Body of pancreas (tissue), 4 donors: Measurements from ENCODE around the gene TSPAN10. TPM values are rescaled to one million over a fixed set of nuclear protein-coding genes. Genes with fewer than 3 reads are reported as not detected.
A peak's percentile ranks its signal among the peaks of the same experiment; 100 is the strongest.

ENCODE experiments used
- ATAC-seq: fragments of 150-250 bp; one replicate; pipeline ENCODE4 v1.9.1; 2016
- DNase-seq, 4 donors: peaks; one replicate each; pipeline ENCODE4 v3.0.0-alpha.2; 2019
- H3K27ac ChIP-seq, 4 donors: fragments of 200-600 bp; sonication (generic); 1 replicate in 3 of 4; 2 replicates in 1 of 4; pipeline versions ENCODE4 v1.5.1 to v1.6.1; 2016 to 2019; ENCODE audit warnings: mild to moderate bottlenecking in 1 of 4, mixed read lengths in 1 of 4, moderate library complexity in 1 of 4
- H3K27me3 ChIP-seq, 2 donors: fragments of 200-600 bp; sonication (generic); one replicate each; pipeline ENCODE4 v1.6.0; 2016; ENCODE audit warnings: mild to moderate bottlenecking in 1 of 2
- H3K36me3 ChIP-seq, 2 donors: fragments of 200-600 bp; sonication (generic); replicated peaks in 1 of 2; 2 replicates each; pipeline ENCODE4 v1.5.1; 2016; ENCODE audit warnings: low read depth in 2 of 2; ENCODE audit not compliant: insufficient read depth in 1 of 2
- H3K4me1 ChIP-seq: fragments of 200-600 bp; sonication (generic); one replicate; pipeline ENCODE4 v1.6.0; 2016
- H3K4me3 ChIP-seq, 2 donors: fragments of 200-600 bp; sonication (generic); 1 replicate in 1 of 2; 2 replicates in 1 of 2; pipeline ENCODE4 v1.5.1; 2016 to 2019
- H3K9me3 ChIP-seq, 3 donors: fragments of 200-600 bp; sonication (generic); 1 replicate in 2 of 3; 2 replicates in 1 of 3; pipeline ENCODE4 v1.5.1; 2016
- CTCF ChIP-seq, 7 experiments: fragments of 450-650 bp in 4 of 7; fragments of 200-600 bp in 3 of 7; sonication (generic) in 3 of 7; IDR thresholded peaks; one replicate each; pipeline ENCODE4 v1.5.1; 2016 to 2019; ENCODE audit warnings: antibody characterized with exemption in 7 of 7
- POLR2A ChIP-seq, 3 donors: fragments of 450-650 bp; IDR thresholded peaks; one replicate each; pipeline ENCODE4 v1.6.1; 2016; ENCODE audit warnings: antibody characterized with exemption in 3 of 3, mild to moderate bottlenecking in 2 of 3
- WGBS, 2 donors: methylation state at CpG; one replicate each; pipeline ENCODE4 v1.1.5; 2017; 5-methylcytosine and 5-hydroxymethylcytosine counted together
- intact Hi-C: fragments of 100-400 bp; cut with DNase I; formaldehyde crosslinking; loops from one replicate; pipeline ENCODE4 v1.15.1; 2023
- total RNA-seq, 2 donors: library from RNA; depleted of rRNA; stranded (reverse); fragments of >200 nt; gene quantifications; one replicate each; pipeline ENCODE4 v1.1.0, GENCODE V29; 2016

The TSPAN10 gene
- total RNA-seq, 2 donors from 2014 or later: 1.0 to 5.3 TPM

GRCh38 chr17:81650951-81651350 is 14.0 kb downstream of the TSPAN10 start:
- no peaks in the 10 kb centered on the region for H3K9me3 ChIP-seq
- ATAC-seq (no peak), DNase-seq (no peak)
- WGBS, 2 donors: 69 to 81% methylated on average over 7 to 9 of the region's 9 CpGs
- H3K4me1 ChIP-seq: no peaks in the 10 kb centered on the region
- no peak overlapping the region for H3K4me3 ChIP-seq
- no peak overlapping the region for H3K27ac ChIP-seq
- H3K27me3 ChIP-seq: peaks cover 0 to 10% of the 10 kb centered on the region in 2 donors
- H3K36me3 ChIP-seq: no peaks in the 10 kb centered on the region
- intact Hi-C loops: no loop called here
- no peak for TF ChIP-seq CTCF (IDR thresholded peaks at IDR 0.05)
- no peak for TF ChIP-seq POLR2A (IDR thresholded peaks at IDR 0.05)

- WGBS, 2 donors: 80 to 82% methylated on average over 6 to 9 of the region's 10 CpGs
- peak; percentile 65 for ATAC-seq
- H3K36me3 ChIP-seq: no peaks in the 10 kb centered on the region
Observed at GRCh38 chr17:81651692-81652091, 14.7 kb downstream of the TSPAN10 start.

GRCh38 chr17:81652906-81653771 is 16.1 kb downstream of the TSPAN10 start:
- no peak for ATAC-seq

More at GRCh38 chr17:81651692-81652091, 14.7 kb downstream of the TSPAN10 start:
- Histone ChIP-seq H3K4me3 (no peak overlapping the region), H3K4me1 (no peaks in the 10 kb centered on the region), H3K27me3 (peaks cover 0 to 10% of the 10 kb centered on the region in 2 donors), H3K9me3 (no peaks in the 10 kb centered on the region), H3K27ac (no peak overlapping the region)
- TF ChIP-seq CTCF (IDR thresholded peaks at IDR 0.05): no peak
- no peak for TF ChIP-seq POLR2A (IDR thresholded peaks at IDR 0.05)
- intact Hi-C loops: no loop called here
- peak in 3 of 4 donors; percentile 38 to 68 (median 46) for DNase-seq

GRCh38 chr17:81655378-81656117 is 18.6 kb downstream of the TSPAN10 start:
- peaks cover 18% of the 10 kb centered on the region for H3K4me1 ChIP-seq
- no peak overlapping the region for H3K27ac ChIP-seq
- intact Hi-C loops: no loop called here
- no peaks in the 10 kb centered on the region for H3K27me3 ChIP-seq
- no peak for DNase-seq
- no peaks in the 10 kb centered on the region for H3K36me3 ChIP-seq
- TF ChIP-seq CTCF (IDR thresholded peaks at IDR 0.05) (no peak), POLR2A (IDR thresholded peaks at IDR 0.05) (no peak)
- H3K9me3 ChIP-seq: no peaks in the 10 kb centered on the region
- no peak for ATAC-seq
- no peak overlapping the region for H3K4me3 ChIP-seq
- WGBS, 2 donors: 35 to 70% methylated on average over 5 to 18 of the region's 18 CpGs

More at GRCh38 chr17:81652906-81653771, 16.1 kb downstream of the TSPAN10 start:
- no peak for DNase-seq
- TF ChIP-seq CTCF (IDR thresholded peaks at IDR 0.05) (no peak), POLR2A (IDR thresholded peaks at IDR 0.05) (no peak)
- Histone ChIP-seq H3K9me3 (no peaks in the 10 kb centered on the region), H3K36me3 (no peaks in the 10 kb centered on the region), H3K27me3 (peaks cover 0 to 10% of the 10 kb centered on the region in 2 donors), H3K4me3 (no peak overlapping the region), H3K27ac (no peak overlapping the region), H3K4me1 (no peaks in the 10 kb centered on the region)
- 44 to 62% methylated on average over 13 to 22 of the region's 27 CpGs for WGBS, 2 donors
- intact Hi-C loops: no loop called here
